ENCODE data around the gene SLC8A1.

The SLC8A1 gene

GRCh38 chr2:40388161-40388560 lies 63.7 kb downstream of the SLC8A1 start:
- Histone ChIP-seq H3K4me1 (peaks cover 0 to 22% (median 0%) of the 10 kb centered on the region in 4 donors), H3K9me3 (no peaks in the 10 kb centered on the region), H3K27me3 (no peaks in the 10 kb centered on the region), H3K4me3 (no peak overlapping the region), H3K36me3 (no peaks in the 10 kb centered on the region), H3K27ac (no peak overlapping the region)
- no peak for TF ChIP-seq CTCF (IDR thresholded peaks at IDR 0.05)
- no peak for DNase-seq
- intact Hi-C loops (cut with DNase I; ENCODE audit: low total_unique reads) = no loop called here

- no peak for DNase-seq
- Histone ChIP-seq H3K9me3 (no peaks in the 10 kb centered on the region), H3K27me3 (no peaks in the 10 kb centered on the region), H3K36me3 (no peaks in the 10 kb centered on the region), H3K4me1 (peaks cover 0 to 11% (median 0%) of the 10 kb centered on the region in 4 donors), H3K4me3 (no peak overlapping the region), H3K27ac (no peak overlapping the region)
- intact Hi-C loops (cut with DNase I; ENCODE audit: low total_unique reads) = no loop called here
- no peak for TF ChIP-seq CTCF (IDR thresholded peaks at IDR 0.05)
Observed at GRCh38 chr2:40386177-40386576, 65.7 kb downstream of the SLC8A1 start.

- Histone ChIP-seq H3K27me3 (no peaks in the 10 kb centered on the region), H3K4me3 (no peak overlapping the region), H3K4me1 (peaks cover 0 to 11% (median 0%) of the 10 kb centered on the region in 4 donors), H3K27ac (no peak overlapping the region), H3K36me3 (no peaks in the 10 kb centered on the region), H3K9me3 (no peaks in the 10 kb centered on the region)
- no peak for DNase-seq
- intact Hi-C loops (cut with DNase I; ENCODE audit: low total_unique reads) = no loop called here
- TF ChIP-seq CTCF (IDR thresholded peaks at IDR 0.05) = no peak
Observed at GRCh38 chr2:40384714-40385113, 67.2 kb downstream of the SLC8A1 start.

GRCh38 chr2:40384233-40384632 lies 67.7 kb downstream of the SLC8A1 start:
- DNase-seq = no peak
- intact Hi-C loops (cut with DNase I; ENCODE audit: low total_unique reads) = no loop called here
- TF ChIP-seq CTCF (IDR thresholded peaks at IDR 0.05) = no peak
- Histone ChIP-seq H3K36me3 (no peaks in the 10 kb centered on the region), H3K27ac (no peak overlapping the region), H3K4me3 (no peak overlapping the region), H3K27me3 (no peaks in the 10 kb centered on the region), H3K4me1 (peaks cover 0 to 11% (median 0%) of the 10 kb centered on the region in 4 donors), H3K9me3 (no peaks in the 10 kb centered on the region)

- Histone ChIP-seq H3K27me3 (no peaks in the 10 kb centered on the region), H3K4me3 (no peak overlapping the region), H3K9me3 (no peaks in the 10 kb centered on the region), H3K36me3 (no peaks in the 10 kb centered on the region), H3K4me1 (peaks cover 0 to 11% (median 0%) of the 10 kb centered on the region in 4 donors), H3K27ac (no peak overlapping the region)
- DNase-seq = no peak
- no peak for TF ChIP-seq CTCF (IDR thresholded peaks at IDR 0.05)
- intact Hi-C loops (cut with DNase I; ENCODE audit: low total_unique reads) = no loop called here
Observed at GRCh38 chr2:40380721-40381120, 71.2 kb downstream of the SLC8A1 start.

GRCh38 chr2:40380041-40380440 lies 71.8 kb downstream of the SLC8A1 start:
- intact Hi-C loops (cut with DNase I; ENCODE audit: low total_unique reads) = no loop called here
- peaks cover 0 to 9% (median 0%) of the 10 kb centered on the region in 4 donors for H3K4me1 ChIP-seq
- H3K9me3 ChIP-seq = no peaks in the 10 kb centered on the region
- H3K27ac ChIP-seq = no peak overlapping the region
- no peaks in the 10 kb centered on the region for H3K27me3 ChIP-seq
- H3K36me3 ChIP-seq = no peaks in the 10 kb centered on the region
- no peak for DNase-seq
- TF ChIP-seq CTCF (IDR thresholded peaks at IDR 0.05) = no peak
- no peak overlapping the region for H3K4me3 ChIP-seq
